ENCODE measurements around the gene TEX51.

DNA sequence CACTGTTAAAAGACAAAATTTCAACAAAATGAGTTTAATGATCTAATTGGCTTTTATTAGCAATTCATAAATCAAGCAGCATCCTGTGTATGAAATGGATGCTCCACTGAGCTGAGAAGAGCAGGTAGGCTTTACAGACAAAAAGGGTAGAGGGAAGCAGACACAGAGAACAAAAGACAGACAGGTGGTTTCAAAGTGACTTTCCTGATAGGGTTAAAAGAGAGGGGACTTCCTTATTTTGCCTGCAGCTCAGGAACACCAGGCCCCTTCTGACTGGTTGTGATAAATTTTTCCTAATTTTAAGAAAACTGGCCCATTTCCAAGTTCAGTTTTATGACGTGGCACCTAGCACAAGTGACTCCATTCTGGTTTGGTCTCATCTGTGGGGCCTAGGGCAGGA is 11.9 kb downstream of the TEX51 start:
- TF ChIP-seq CTCF (IDR thresholded peaks at IDR 0.05; ENCODE audit: low read depth, low read length) = no peak
- TF ChIP-seq EZH2phosphoT487 (IDR thresholded peaks at IDR 0.05; ENCODE audit: low read depth) = no peak

Measured in OCI-LY3 (cell line).